Esophagus squamous epithelium (tissue), 4 donors: ENCODE data around the gene HIBADH.

Source experiments
- CTCF ChIP-seq, 6 experiments: fragments of 450-650 bp in 4 of 6; fragments of 200-600 bp in 2 of 6; sonication (generic) in 2 of 6; IDR thresholded peaks; one replicate each; pipeline ENCODE4 v1.5.1; 2016 to 2019; ENCODE audit warnings: antibody characterized with exemption in 6 of 6, mild to moderate bottlenecking in 4 of 6, moderate library complexity in 4 of 6
- POLR2A ChIP-seq, 4 donors: fragments of 450-650 bp; IDR thresholded peaks; one replicate each; pipeline ENCODE4 v1.6.1; 2017; ENCODE audit warnings: antibody characterized with exemption in 4 of 4, mild to moderate bottlenecking in 4 of 4, moderate library complexity in 3 of 4

- no peak for TF ChIP-seq POLR2A (IDR thresholded peaks at IDR 0.05)
- TF ChIP-seq CTCF (IDR thresholded peaks at IDR 0.05) = no peak
Measured at GRCh38 chr7:27655184-27655583, 7.5 kb downstream of the HIBADH start.
